K562 (cell line): ENCODE results near the gene LRCOL1. TPM values are rescaled to one million over a fixed set of nuclear protein-coding genes. Genes with fewer than 3 reads are reported as not detected.

Experiments
- ATAC-seq: fragments of 200-7000 bp; cut with Tn5 transposase; 3 replicates; pipeline ENCODE4 v1.9.1; 2020; ENCODE audit warnings: moderate library complexity
- BruUV-seq: library from RNA; stranded (reverse); fragments of 400-500 nt; replicated peaks from 2 replicates; lab custom pipeline; 2021; lab: Mats Ljungman, UMichigan
- CTCF ChIA-PET: fragments of 300-600 bp; formaldehyde crosslinking; extraction: SDS; loops from one replicate; lab custom pipeline; 2021; ENCODE audit warnings: low intra/inter-chr PET ratio; lab: Yijun Ruan, JAX
- POLR2A ChIA-PET: fragments of 300-600, 350-650 bp; sonication (Branson Sonifier 250); formaldehyde crosslinking; extraction: SDS; loops from one replicate; lab custom pipeline; 2021; ENCODE audit warnings: antibody characterized with exemption, inconsistent platforms; lab: Yijun Ruan, JAX
- DNase-seq, 4 experiments: peaks; one replicate each; pipeline versions ENCODE4 v3.0.0 to v3.0.0-alpha.2; 2011 to 2018; ENCODE audit warnings: low spot score in 3 of 4, mixed read lengths in 3 of 4; ENCODE audit errors: extremely low read depth in 1 of 4
- FAIRE-seq: peaks from 2 replicates; lab custom pipeline; 2011; peaks lifted over from hg19 to GRCh38; lab: Jason Lieb, UNC
- H2AFZ ChIP-seq: 2 replicates; pipeline ENCODE4 v1.6.0; 2011; ENCODE audit warnings: low read depth, low read length, control low read depth, inconsistent platforms
- H3K27ac ChIP-seq: fragments of 200-600 bp; 3 replicates; pipeline ENCODE4 v1.8.0; 2011; ENCODE audit warnings: low read depth, mild to moderate bottlenecking, control low read depth, inconsistent platforms, low read length, moderate library complexity, mixed read lengths; ENCODE audit errors: extremely low read depth
- H3K27me3 ChIP-seq, 2 experiments: fragments of 300-600 bp in 1 of 2; 2 replicates in 1 of 2; 3 replicates in 1 of 2; pipeline versions ENCODE4 v1.6.0 to v1.8.0; 2011; ENCODE audit warnings: inconsistent platforms in 2 of 2, low read length in 2 of 2, mild to moderate bottlenecking in 1 of 2, mixed read lengths in 1 of 2, moderate library complexity in 1 of 2; ENCODE audit not compliant: control insufficient read depth in 2 of 2, insufficient read depth in 2 of 2
- H3K36me3 ChIP-seq: fragments of 300-600 bp; 3 replicates; pipeline ENCODE4 v1.8.0; 2011; ENCODE audit warnings: mild to moderate bottlenecking, low read length, inconsistent platforms; ENCODE audit not compliant: control insufficient read depth, insufficient read depth
- H3K4me1 ChIP-seq, 2 experiments: fragments of 200-600 bp in 1 of 2; replicated peaks in 1 of 2; 2 replicates in 1 of 2; 3 replicates in 1 of 2; pipeline versions ENCODE4 v1.5.1 to v1.8.0; 2011; ENCODE audit warnings: inconsistent platforms in 2 of 2, low read length in 2 of 2, mild to moderate bottlenecking in 1 of 2, mixed read lengths in 1 of 2, moderate library complexity in 1 of 2; ENCODE audit not compliant: control insufficient read depth in 2 of 2, insufficient read depth in 2 of 2
- H3K4me2 ChIP-seq: 2 replicates; pipeline ENCODE4 v1.6.1; 2011; ENCODE audit warnings: low read length, control low read depth, inconsistent platforms, mixed read lengths; ENCODE audit not compliant: insufficient read depth
- H3K4me3 ChIP-seq: fragments of 200-600 bp; sonication (generic), shearing (Covaris generic); 2 replicates; pipeline ENCODE4 v1.5.1; 2016; ENCODE audit warnings: control low read depth, inconsistent platforms
- H3K79me2 ChIP-seq: fragments of 200-600 bp; 3 replicates; pipeline ENCODE4 v1.8.0; 2011; ENCODE audit warnings: low read length, inconsistent platforms; ENCODE audit not compliant: control insufficient read depth, insufficient read depth
- H3K9ac ChIP-seq, 2 experiments: 2 replicates each; pipeline versions ENCODE4 v1.6.0 to v1.6.1; 2011; ENCODE audit warnings: low read depth in 2 of 2, low read length in 2 of 2, control low read depth in 1 of 2, inconsistent platforms in 1 of 2, mild to moderate bottlenecking in 1 of 2, mixed read lengths in 1 of 2; ENCODE audit not compliant: insufficient read depth in 1 of 2
- H3K9me1 ChIP-seq: one replicate; pipeline ENCODE4 v1.6.0; 2011; ENCODE audit warnings: inconsistent platforms, mild to moderate bottlenecking, low read length, moderate library complexity; ENCODE audit not compliant: control insufficient read depth, insufficient read depth
- H3K9me3 ChIP-seq: replicated peaks from 2 replicates; pipeline ENCODE4 v1.5.1; 2011; ENCODE audit warnings: low read depth, low read length, inconsistent platforms; ENCODE audit not compliant: control insufficient read depth, insufficient read depth
- H4K20me1 ChIP-seq: replicated peaks from 2 replicates; pipeline ENCODE4 v1.6.1; 2011; ENCODE audit warnings: low read length, inconsistent platforms, mixed read lengths; ENCODE audit not compliant: control insufficient read depth, insufficient read depth
- BACH1 ChIP-seq: fragments of 200-800 bp; sonication (Bioruptor generic); IDR thresholded peaks from 2 replicates; pipeline ENCODE4 v1.6.1; 2016; ENCODE audit warnings: missing genetic modification characterization, missing compliant biosample characterization
- CREB1 ChIP-seq, 2 experiments: sonication (generic) in 1 of 2; formaldehyde crosslinking in 1 of 2; IDR thresholded peaks; 2 replicates each; pipeline versions ENCODE4 v1.6.1 to v1.8.0; 2012 to 2022; ENCODE audit warnings: inconsistent platforms in 1 of 2, mild to moderate bottlenecking in 1 of 2, missing genetic modification reagents in 1 of 2, moderate library complexity in 1 of 2
- HSF4 ChIP-seq: fragments of 250-450 bp; sonication (Bioruptor Pico); IDR thresholded peaks from 2 replicates; pipeline ENCODE4 v2.1.2; 2022; ENCODE audit warnings: mild to moderate bottlenecking, moderate library complexity, borderline replicate concordance
- MYBL2 ChIP-seq, 2 experiments: fragments of 450-650 bp in 1 of 2; sonication (generic) in 1 of 2; formaldehyde crosslinking in 1 of 2; IDR thresholded peaks; 2 replicates each; pipeline versions ENCODE4 v1.6.1 to v1.8.1; 2017 to 2022; ENCODE audit warnings: borderline replicate concordance in 1 of 2, inconsistent platforms in 1 of 2, low read depth in 1 of 2, mild to moderate bottlenecking in 1 of 2, missing genetic modification reagents in 1 of 2, moderate library complexity in 1 of 2
- PTBP1 ChIP-seq: fragments of 200-400 bp; formaldehyde crosslinking; IDR thresholded peaks from 2 replicates; pipeline ENCODE4 v1.6.1; 2017; ENCODE audit warnings: low read depth, low read length
- SUPT5H ChIP-seq: fragments of 450-650 bp; IDR thresholded peaks from 2 replicates; pipeline ENCODE4 v1.6.1; 2016
- TFAP4 ChIP-seq: sonication (generic); formaldehyde crosslinking; IDR thresholded peaks from 2 replicates; pipeline ENCODE4 v1.8.0; 2022; ENCODE audit warnings: missing genetic modification reagents, mild to moderate bottlenecking, moderate library complexity, borderline replicate concordance
- UBTF ChIP-seq, 2 experiments: IDR thresholded peaks; 2 replicates each; pipeline ENCODE4 v1.6.1; 2012; ENCODE audit warnings: improper control_type of control experiment in 2 of 2, low read depth in 2 of 2, low read length in 2 of 2, borderline replicate concordance in 1 of 2
- VEZF1 ChIP-seq: fragments of 200-800 bp; sonication (Bioruptor generic); IDR thresholded peaks from 2 replicates; pipeline ENCODE4 v1.6.1; 2017; ENCODE audit warnings: missing genetic modification characterization, missing compliant biosample characterization
- WHSC1 ChIP-seq: IDR thresholded peaks from one replicate; pipeline ENCODE4 v1.6.1; 2012; ENCODE audit warnings: low read length, control low read depth, inconsistent platforms
- ZBED1 ChIP-seq: IDR thresholded peaks from 2 replicates; pipeline ENCODE4 v1.6.1; 2014
- WGBS: fragments of 100-300 bp; shearing (Covaris generic); methylation state at CpG from one replicate; pipeline ENCODE4 v1.1.6; 2016; ENCODE audit warnings: low coverage, mixed read lengths; ENCODE audit not compliant: insufficient coverage; ENCODE audit errors: missing lambda C conversion rate; 5-methylcytosine and 5-hydroxymethylcytosine counted together
- in situ Hi-C: fragments of 300-500 bp; cut with MboI; formaldehyde crosslinking; loops from 4 replicates; pipeline ENCODE4 v1.15.0; 2018; ENCODE audit warnings: inconsistent platforms, mixed read lengths
- intact Hi-C: fragments of 100-400 bp; cut with micrococcal nuclease; formaldehyde crosslinking; loops from 2 replicates; pipeline ENCODE4 v1.14.2; 2022
- polyA plus RNA-seq, 8 experiments: library from polyadenylated mRNA; depleted of rRNA in 4 of 8; stranded (reverse) in 5 of 8; unstranded in 3 of 8; fragments of >200 nt; fragmentation: Nextera tagmentation in 2 of 8; fragmentation: Illumina TruSeq in 1 of 8; extraction: Ambion mirVana in 2 of 8; extraction: Trizol in 1 of 8; gene quantifications; 2 replicates each; pipeline versions ENCODE4 v1.2.1 to v1.2.3, GENCODE V29; 2011 to 2014; ENCODE audit warnings: inconsistent platforms in 1 of 8, missing spikeins in 1 of 8
- total RNA-seq, 7 experiments: library from RNA; depleted of rRNA in 6 of 7; stranded (reverse); fragments of >200 nt in 6 of 7; fragmentation: Illumina TruSeq in 2 of 7; extraction: Trizol in 2 of 7; gene quantifications; 2 replicates each; pipeline versions ENCODE4 v1.2.1 to v1.2.3, GENCODE V29; 2011 to 2021; ENCODE audit warnings: low replicate concordance in 1 of 7
- TF ChIP-seq, protein P1 (sequence below): fragments of 450-650 bp; IDR thresholded peaks from 2 replicates; pipeline ENCODE4 v1.6.1; 2016

The LRCOL1 gene
- total and polyA plus RNA-seq, 9 of the 15 experiments (the other 6 are each of a cell fraction or from before 2014, with no cell fraction given) = not detected

DNA sequence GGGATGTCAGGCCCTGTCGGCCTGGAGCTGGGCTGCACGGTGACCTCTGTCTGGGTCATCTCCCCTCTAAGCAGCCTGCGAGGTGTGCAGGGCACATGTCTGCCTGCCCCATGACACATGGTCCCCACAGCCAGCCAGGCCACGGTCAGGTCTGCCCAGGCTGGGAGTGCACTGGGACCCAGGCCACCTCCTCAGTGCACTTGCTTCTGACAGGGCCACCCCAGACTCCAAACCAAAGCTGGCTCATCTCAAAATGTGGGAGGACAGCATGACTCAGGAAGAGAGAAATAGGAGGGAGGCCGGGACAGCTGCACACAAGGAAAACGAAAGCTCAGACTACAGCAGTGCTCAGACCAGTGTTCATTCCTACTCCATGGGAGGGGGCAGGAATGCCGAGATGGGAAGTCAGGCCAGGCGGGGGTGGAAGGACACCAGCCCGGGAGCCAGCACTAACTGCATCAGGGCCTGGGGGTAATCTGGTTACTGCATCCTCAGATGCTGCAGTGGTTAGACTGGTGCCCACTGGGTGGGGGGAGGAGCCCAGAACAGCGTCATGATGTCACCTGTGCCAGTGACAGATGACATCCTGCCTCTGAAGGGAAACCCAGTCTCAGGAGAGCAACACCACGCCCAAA, 12.2 kb upstream of the LRCOL1 start:
- Histone ChIP-seq H3K27ac (peak overlapping the region; percentile 5; the same call in 1 of the 3 replicates), H3K9me3 (0 out of 2 replicates have a peak, but pooled peaks cover under 1% of the 10 kb centered on the region), H3K9ac (peak overlapping the region in 1 of 2 experiments; percentile 68; a peak in 2 of 4 replicates), H4K20me1 (0 out of 2 replicates have a peak, but pooled peaks cover 3% of the 10 kb centered on the region), H3K4me1 (peaks cover 12 to 55% of the 10 kb centered on the region in 2 experiments; a peak in 4 of 5 replicates), H2AFZ (no peak overlapping the region), H3K4me3 (no peak overlapping the region), H3K9me1 (no peaks in the 10 kb centered on the region), H3K4me2 (no peak overlapping the region), H3K36me3 (peaks cover 44% of the 10 kb centered on the region; the same call in 2 of the 3 replicates), H3K27me3 (no peaks in the 10 kb centered on the region), H3K79me2 (no peaks in the 10 kb centered on the region)
- WGBS = 33% methylated on average over 11 of the region's 11 CpGs
- no TSS peak for BruUV-seq
- ATAC-seq (peak; percentile 58), DNase-seq (peak in 1 of 4 experiments; percentile 43), FAIRE-seq (peak; percentile 70)
- in situ Hi-C loops (no loop called here), intact Hi-C loops (no loop called here)
- CTCF ChIA-PET = no interaction called here
- POLR2A ChIA-PET = interaction anchor here (0.6 to 1.4 kb wide), 3 partner anchors 11 to 110 kb away, joined by 3 to 5 read pairs (median 3); no protein-coding TSS in a partner anchor
- TF ChIP-seq WHSC1 = no peak
- 0 out of 2 replicates have a peak, but pooled peaks have one; percentile 18 for TF ChIP-seq TFAP4
- TF ChIP-seq ZBED1 = no peak
- TF ChIP-seq, protein P1, sequence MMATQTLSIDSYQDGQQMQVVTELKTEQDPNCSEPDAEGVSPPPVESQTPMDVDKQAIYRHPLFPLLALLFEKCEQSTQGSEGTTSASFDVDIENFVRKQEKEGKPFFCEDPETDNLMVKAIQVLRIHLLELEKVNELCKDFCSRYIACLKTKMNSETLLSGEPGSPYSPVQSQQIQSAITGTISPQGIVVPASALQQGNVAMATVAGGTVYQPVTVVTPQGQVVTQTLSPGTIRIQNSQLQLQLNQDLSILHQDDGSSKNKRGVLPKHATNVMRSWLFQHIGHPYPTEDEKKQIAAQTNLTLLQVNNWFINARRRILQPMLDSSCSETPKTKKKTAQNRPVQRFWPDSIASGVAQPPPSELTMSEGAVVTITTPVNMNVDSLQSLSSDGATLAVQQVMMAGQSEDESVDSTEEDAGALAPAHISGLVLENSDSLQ = peak; percentile 55
- TF ChIP-seq PTBP1 = no peak
- TF ChIP-seq HSF4 (CRISPR knock-in tag) = no peak
- TF ChIP-seq MYBL2 (IDR thresholded peaks at IDR 0.05; ENCODE audit: low read depth) = no peak
- TF ChIP-seq MYBL2 (CRISPR knock-in tag; IDR thresholded peaks at IDR 0.05; ENCODE audit: borderline replicate concordance) = no peak
- peak; percentile 28; the same call in 1 of the 2 replicates for TF ChIP-seq VEZF1 (CRISPR knock-in tag)
- TF ChIP-seq UBTF (IDR thresholded peaks at IDR 0.05; ENCODE audit: borderline replicate concordance in 1 of 2, low read depth in 2 of 2, low read length in 2 of 2) = no peak
- peak; percentile 16; the same call in 1 of the 2 replicates for TF ChIP-seq SUPT5H
- TF ChIP-seq BACH1 (tag) = no peak
- peak; percentile 25; the same call in 1 of the 2 replicates for TF ChIP-seq CREB1 (IDR thresholded peaks at IDR 0.05)
- no peak for TF ChIP-seq CREB1 (CRISPR knock-in tag; IDR thresholded peaks at IDR 0.05)
